T-helper 22 cell (primary cell): ENCODE data around the gene SYT2.
"Not testable (repeated sequence)": the region's sequence is repeated elsewhere in the genome, so short reads cannot be mapped to it uniquely, and the experiment has no call there.

ENCODE experiments used
- DNase-seq: peaks from one replicate; pipeline ENCODE4 v3.0.0-alpha.2; 2020; ENCODE audit warnings: low read depth

SYT2 gene

GRCh38 chr1:202642619-202643291 lies 67.5 kb downstream of the SYT2 start:
- DNase-seq, result no peak

- DNase-seq, result no peak
Measured at GRCh38 chr1:202642212-202642611, 68.0 kb downstream of the SYT2 start.

GRCh38 chr1:202639500-202639899 lies 70.8 kb downstream of the SYT2 start:
- DNase-seq, result no peak

GRCh38 chr1:202638701-202639305 lies 71.5 kb downstream of the SYT2 start:
- not testable (repeated sequence) for DNase-seq

- no peak for DNase-seq
Measured at GRCh38 chr1:202638019-202638700, 72.1 kb downstream of the SYT2 start.

- not testable (repeated sequence) for DNase-seq
Measured at GRCh38 chr1:202637321-202638018, 72.8 kb downstream of the SYT2 start.

GRCh38 chr1:202636171-202636570 lies 74.1 kb downstream of the SYT2 start:
- not testable (repeated sequence) for DNase-seq

- DNase-seq, result no peak
Measured at GRCh38 chr1:202632241-202632640, 78.0 kb downstream of the SYT2 start.

GRCh38 chr1:202631076-202631923 lies 79.0 kb downstream of the SYT2 start:
- no peak for DNase-seq

GRCh38 chr1:202630541-202630940 lies 79.7 kb downstream of the SYT2 start:
- no peak for DNase-seq

- not testable (repeated sequence) for DNase-seq
Measured at GRCh38 chr1:202630096-202630495, 80.2 kb downstream of the SYT2 start.

GRCh38 chr1:202629257-202629811 lies 80.9 kb downstream of the SYT2 start:
- DNase-seq, result not testable (repeated sequence)

- no peak for DNase-seq
Measured at GRCh38 chr1:202628646-202629215, 81.5 kb downstream of the SYT2 start.

- DNase-seq, result no peak
Measured at GRCh38 chr1:202627841-202628565, 82.3 kb downstream of the SYT2 start.

- not testable (repeated sequence) for DNase-seq
Measured at GRCh38 chr1:202627036-202627435, 83.2 kb downstream of the SYT2 start.

GRCh38 chr1:202625416-202626360 lies 84.6 kb downstream of the SYT2 start:
- DNase-seq, result peak; percentile 11

GRCh38 chr1:202624781-202625108 lies 85.5 kb downstream of the SYT2 start:
- no peak for DNase-seq

- DNase-seq, result no peak
Measured at GRCh38 chr1:202624088-202624780, 86.0 kb downstream of the SYT2 start.

- not testable (repeated sequence) for DNase-seq
Measured at GRCh38 chr1:202623476-202623875, 86.8 kb downstream of the SYT2 start.
